ENCODE measurements around the gene SLC35B2.

The SLC35B2 gene

DNA sequence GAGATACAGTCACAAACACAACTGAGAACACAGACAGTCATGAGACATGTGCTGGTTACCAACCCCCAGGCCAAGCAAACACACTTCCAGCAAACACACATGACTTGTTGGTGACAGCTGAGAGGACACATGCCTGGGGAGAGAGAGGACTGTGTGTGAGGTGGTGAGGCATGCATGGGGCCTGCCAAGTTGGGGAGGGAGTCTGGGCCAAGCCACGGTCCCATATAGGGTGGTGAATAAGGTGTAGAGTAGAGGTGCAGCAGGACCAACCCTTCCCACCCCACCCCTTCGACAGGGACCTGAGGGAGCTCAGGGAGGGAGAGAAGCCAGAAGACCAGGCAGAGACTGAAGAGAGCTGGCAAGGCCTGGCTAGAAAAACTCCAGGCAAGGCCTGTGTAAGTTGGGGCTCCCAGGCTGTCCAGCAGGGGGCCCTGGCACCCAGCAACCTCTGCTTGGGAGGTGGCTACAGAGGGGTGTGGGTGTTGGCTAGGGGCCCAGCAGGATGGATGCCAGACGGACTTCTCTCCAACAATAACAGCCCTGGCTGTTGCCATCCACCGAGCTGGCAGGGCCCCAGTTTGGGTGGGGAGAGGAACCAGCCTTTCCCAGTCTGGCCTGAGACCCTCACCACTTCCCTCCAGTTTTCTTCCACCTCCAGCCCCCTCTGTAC lies 35.9 kb downstream of the SLC35B2 start:
- peak; percentile 70 for DNase-seq (ENCODE audit: low spot score)

GRCh38 chr6:44220913-44221290 lies 36.4 kb downstream of the SLC35B2 start:
- DNase-seq (ENCODE audit: low spot score): no peak

GRCh38 chr6:44219815-44220784 lies 37.2 kb downstream of the SLC35B2 start:
- DNase-seq (ENCODE audit: low spot score): no peak

DNA sequence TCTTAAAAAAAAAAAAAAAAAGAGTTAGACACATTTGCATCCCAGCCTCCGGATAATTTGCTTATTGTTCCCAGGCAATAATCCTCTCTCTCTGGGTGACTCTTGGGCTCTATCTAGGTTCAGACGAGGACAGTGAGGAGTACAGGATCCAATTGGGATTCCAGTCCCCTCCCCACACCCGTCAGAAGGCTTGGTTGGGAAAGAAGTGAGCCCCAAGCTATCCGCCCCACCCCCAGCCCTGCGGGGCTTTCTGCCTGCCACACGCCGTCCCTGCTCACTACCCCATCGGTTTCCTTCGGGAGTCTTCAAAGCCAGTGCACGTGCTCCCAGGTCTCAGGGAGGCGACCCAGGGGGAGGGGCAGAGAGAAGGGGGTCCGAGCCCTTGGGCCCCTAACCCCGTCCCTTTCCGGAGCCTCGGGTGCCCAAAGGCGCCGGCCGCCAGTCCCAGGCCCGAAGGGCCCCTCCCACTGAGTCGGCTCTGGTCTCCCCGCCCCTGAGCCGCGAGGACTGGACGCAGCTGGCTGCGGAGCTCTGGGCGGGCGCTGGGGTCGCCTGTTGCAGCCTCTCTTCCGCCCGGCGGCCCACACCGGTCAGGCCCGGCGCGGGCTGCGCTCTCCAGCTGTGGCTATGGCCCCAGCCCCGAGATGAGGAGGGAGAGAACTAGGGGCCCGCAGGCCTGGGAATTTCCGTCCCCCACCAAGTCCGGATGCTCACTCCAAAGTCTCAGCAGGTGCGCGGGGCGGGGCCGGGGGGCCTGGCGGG lies 38.1 kb downstream of the SLC35B2 start:
- no peak for DNase-seq (ENCODE audit: low spot score)

DNA sequence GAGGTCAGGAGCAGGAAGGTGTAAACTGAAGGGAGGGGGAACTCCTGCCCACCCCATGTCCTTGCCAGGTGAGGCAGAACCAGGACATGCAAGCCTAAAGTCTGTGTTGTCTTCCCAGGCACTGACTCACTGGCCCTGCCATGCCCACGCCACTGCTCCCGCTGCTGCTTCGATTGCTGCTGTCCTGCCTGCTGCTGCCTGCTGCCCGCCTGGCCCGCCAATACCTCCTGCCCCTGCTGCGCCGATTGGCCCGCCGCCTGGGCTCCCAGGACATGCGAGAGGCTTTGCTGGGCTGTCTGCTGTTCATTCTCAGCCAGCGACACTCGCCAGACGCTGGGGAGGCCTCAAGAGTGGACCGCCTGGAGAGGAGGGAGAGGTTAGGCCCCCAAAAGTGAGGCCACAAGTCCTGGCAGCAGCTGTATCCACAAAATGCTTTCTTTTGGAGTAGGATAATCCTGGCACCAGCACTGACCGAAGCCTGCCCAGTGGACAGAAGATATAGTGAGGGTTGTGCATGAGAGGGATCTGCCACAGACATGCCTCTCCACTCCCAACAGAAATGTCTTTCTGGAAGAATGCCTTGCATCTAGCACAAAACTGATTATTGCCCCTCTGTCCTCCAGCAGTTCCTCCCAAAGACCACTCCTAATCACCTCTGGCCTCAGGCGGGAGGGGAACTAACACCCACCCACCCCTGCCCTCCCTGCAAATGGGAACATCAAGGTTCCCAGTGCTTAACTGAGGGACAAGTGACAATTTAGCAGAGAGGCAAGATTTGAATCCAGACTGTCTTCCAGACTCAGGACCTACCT lies 39.8 kb downstream of the SLC35B2 start:
- DNase-seq (ENCODE audit: low spot score): no peak

DNA sequence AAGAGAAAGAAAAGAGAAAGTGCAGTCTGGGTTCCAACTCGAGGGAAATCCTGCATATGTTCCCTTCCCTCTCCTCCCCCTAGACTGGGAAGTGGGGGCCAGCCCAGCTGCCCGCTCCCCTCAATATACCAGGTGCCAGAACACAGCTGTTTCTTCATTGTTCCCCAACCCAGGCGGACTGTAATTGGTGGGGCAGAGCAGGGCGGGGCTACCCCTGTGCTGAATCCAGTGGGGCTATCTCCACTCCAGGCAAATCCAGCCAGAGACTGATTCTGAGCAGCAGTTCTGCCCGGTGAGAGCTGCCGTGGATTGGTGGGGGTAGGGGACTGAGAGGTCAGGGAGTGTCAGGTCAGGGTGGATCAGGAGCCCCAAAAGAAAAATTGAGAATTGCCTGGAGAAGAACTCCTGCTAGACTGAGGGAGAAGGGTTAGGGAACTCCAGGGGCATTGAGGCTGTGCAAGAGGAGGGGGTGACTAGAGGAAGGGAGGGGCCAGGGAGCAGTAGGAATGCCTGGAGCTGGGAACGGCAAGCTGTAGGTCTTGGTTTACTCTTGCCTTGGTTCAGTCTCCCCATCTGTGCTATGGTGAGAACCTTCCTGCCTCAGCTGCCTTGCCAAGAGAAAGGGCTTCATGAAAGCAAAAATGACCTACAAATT lies 40.5 kb downstream of the SLC35B2 start, which contains the start of gene MYMX:
Gene MYMX (plus strand): TSS at position 250 of the 655 bp plus-strand sequence. CDS start 546 bp downstream, outside the sequence.
- no peak for DNase-seq (ENCODE audit: low spot score)

DNA sequence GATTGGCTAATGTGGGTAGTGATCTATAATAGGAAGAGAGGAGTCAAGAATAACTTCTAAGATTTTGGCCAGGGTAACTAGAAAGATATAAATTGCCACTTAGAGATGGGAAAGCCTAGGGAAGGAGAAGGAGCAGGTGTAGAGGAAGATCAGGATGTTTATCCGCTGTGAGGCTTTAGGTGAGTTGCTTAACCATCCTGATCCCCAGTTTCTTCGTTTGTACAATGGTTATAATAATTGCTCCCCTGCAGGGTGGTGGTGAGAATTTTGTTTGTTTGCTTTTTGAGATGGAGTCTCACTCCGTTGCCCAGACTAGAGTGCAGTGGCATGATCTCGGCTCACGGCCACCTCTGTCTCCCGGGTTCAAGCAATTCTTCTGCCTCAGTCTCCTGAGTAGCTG lies 43.0 kb downstream of the SLC35B2 start:
- no peak for DNase-seq (ENCODE audit: low spot score)

DNA sequence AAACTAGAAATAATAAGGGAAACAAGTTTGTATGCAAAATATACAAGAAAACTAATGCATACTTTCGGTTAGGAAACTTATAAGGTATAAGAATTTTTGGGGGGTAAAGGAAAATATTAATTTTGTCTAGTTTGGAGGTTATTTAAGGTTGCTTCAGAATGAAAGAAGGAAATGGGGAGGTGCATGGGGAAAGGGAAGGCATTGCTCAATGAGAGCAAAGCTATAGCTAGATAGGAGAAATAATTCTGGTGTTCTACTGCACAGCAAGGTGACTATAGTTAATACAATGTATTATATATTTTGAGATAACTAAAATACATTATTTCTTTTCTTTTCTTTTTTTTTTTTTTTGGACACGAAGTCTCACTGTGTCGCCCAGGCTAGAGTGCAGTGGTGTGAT lies 46.0 kb downstream of the SLC35B2 start:
- DNase-seq (ENCODE audit: low spot score): no peak

DNA sequence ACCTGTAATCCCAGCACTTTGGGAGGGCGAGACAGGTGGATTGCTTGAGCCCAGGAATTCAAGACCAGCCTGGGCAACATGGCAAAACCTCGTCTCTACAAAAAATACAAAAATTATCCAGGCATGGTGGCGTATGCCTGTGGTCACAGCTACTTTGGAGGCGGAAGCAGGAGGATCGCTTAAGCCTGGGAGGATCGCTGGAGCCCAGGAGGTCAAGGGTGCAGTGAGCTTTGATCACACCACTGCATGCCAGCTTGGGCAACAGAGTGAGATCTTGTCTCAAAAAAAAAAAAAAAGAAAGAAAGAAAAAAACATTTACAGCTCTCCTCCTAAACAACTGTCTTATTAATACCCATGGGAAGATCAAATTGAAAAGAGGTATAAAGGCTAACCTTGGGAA lies 49.4 kb downstream of the SLC35B2 start:
- no peak for DNase-seq (ENCODE audit: low spot score)

Measured in CD4-positive, alpha-beta T cell treated with Interleukin-6 at 100 ng/mL for 8 hours (primary cell).